OCI-LY3 (cell line): ENCODE measurements around the gene FER1L5.

ENCODE experiments used
- H2AFZ ChIP-seq: fragments of 200-600, 300-600 bp; shearing (Covaris generic); 2 replicates; pipeline ENCODE4 v1.6.0; 2014; ENCODE audit warnings: antibody characterized with exemption, low read depth, low read length
- H3K27ac ChIP-seq: fragments of 200-600, 300-600 bp; sonication (generic); 2 replicates; pipeline ENCODE4 v1.5.1; 2014; ENCODE audit warnings: mild to moderate bottlenecking, low read length, moderate library complexity, mixed read lengths
- H3K27me3 ChIP-seq: fragments of 200-600, 300-600 bp; sonication (generic); 2 replicates; pipeline ENCODE4 v1.6.1; 2014; ENCODE audit warnings: low read depth, low read length, mixed read lengths
- H3K36me3 ChIP-seq: fragments of 200-600, 300-600 bp; sonication (generic); replicated peaks from 2 replicates; pipeline ENCODE3; 2014; ENCODE audit warnings: low read depth, low read length, mixed read lengths
- H3K4me1 ChIP-seq: fragments of 300-600, 200-600 bp; sonication (generic); 2 replicates; pipeline ENCODE4 v1.6.1; 2014; ENCODE audit warnings: low read length, mixed read lengths
- H3K4me2 ChIP-seq: fragments of 200-600, 300-600 bp; sonication (generic); 2 replicates; pipeline ENCODE4 v1.6.1; 2014; ENCODE audit warnings: low read length, mixed read lengths
- H3K4me3 ChIP-seq: fragments of 300-600, 200-600 bp; sonication (generic); 2 replicates; pipeline ENCODE4 v1.5.1; 2014; ENCODE audit warnings: antibody characterized with exemption, mild to moderate bottlenecking, low read length, moderate library complexity
- H3K79me2 ChIP-seq: fragments of 300-600, 200-600 bp; shearing (Covaris generic); 2 replicates; pipeline ENCODE4 v1.6.1; 2014; ENCODE audit warnings: mild to moderate bottlenecking, low read length, mixed read lengths
- H3K9ac ChIP-seq: fragments of 300-600, 200-600 bp; shearing (Covaris generic); 2 replicates; pipeline ENCODE4 v1.6.0; 2014; ENCODE audit warnings: mild to moderate bottlenecking, low read length, moderate library complexity
- H3K9me3 ChIP-seq: fragments of 200-600, 300-600 bp; shearing (Covaris generic); 2 replicates; pipeline ENCODE4 v1.6.1; 2014; ENCODE audit warnings: low read length, mixed read lengths; ENCODE audit not compliant: insufficient read depth
- H4K20me1 ChIP-seq: fragments of 200-600, 300-600 bp; sonication (generic); 2 replicates; pipeline ENCODE4 v1.6.1; 2016; ENCODE audit warnings: low read length, mixed read lengths; ENCODE audit not compliant: insufficient read depth
- EZH2phosphoT487 ChIP-seq: fragments of 200-600 bp; shearing (Covaris generic); IDR thresholded peaks from 2 replicates; pipeline ENCODE4 v1.6.1; 2018; ENCODE audit warnings: antibody characterized with exemption, mixed run types, low read depth
- TF ChIP-seq, protein P1 (sequence below): fragments of 200-600, 300-600 bp; sonication (generic); IDR thresholded peaks from 2 replicates; pipeline ENCODE4 v1.5.1; 2014; ENCODE audit warnings: antibody characterized with exemption, low read length, low read depth

Gene FER1L5

GRCh38 chr2:96685577-96686459 is 43.3 kb downstream of the FER1L5 start:
- Histone ChIP-seq H3K9me3 (no peaks in the 10 kb centered on the region), H4K20me1 (no peaks in the 10 kb centered on the region), H3K27me3 (no peaks in the 10 kb centered on the region), H3K4me1 (no peaks in the 10 kb centered on the region), H3K79me2 (no peaks in the 10 kb centered on the region), H3K27ac (no peak overlapping the region), H3K4me3 (no peak overlapping the region), H3K36me3 (no peaks in the 10 kb centered on the region), H3K4me2 (no peak overlapping the region), H2AFZ (no peak overlapping the region), H3K9ac (no peak overlapping the region)
- no peak for TF ChIP-seq EZH2phosphoT487
- TF ChIP-seq, protein P1, sequence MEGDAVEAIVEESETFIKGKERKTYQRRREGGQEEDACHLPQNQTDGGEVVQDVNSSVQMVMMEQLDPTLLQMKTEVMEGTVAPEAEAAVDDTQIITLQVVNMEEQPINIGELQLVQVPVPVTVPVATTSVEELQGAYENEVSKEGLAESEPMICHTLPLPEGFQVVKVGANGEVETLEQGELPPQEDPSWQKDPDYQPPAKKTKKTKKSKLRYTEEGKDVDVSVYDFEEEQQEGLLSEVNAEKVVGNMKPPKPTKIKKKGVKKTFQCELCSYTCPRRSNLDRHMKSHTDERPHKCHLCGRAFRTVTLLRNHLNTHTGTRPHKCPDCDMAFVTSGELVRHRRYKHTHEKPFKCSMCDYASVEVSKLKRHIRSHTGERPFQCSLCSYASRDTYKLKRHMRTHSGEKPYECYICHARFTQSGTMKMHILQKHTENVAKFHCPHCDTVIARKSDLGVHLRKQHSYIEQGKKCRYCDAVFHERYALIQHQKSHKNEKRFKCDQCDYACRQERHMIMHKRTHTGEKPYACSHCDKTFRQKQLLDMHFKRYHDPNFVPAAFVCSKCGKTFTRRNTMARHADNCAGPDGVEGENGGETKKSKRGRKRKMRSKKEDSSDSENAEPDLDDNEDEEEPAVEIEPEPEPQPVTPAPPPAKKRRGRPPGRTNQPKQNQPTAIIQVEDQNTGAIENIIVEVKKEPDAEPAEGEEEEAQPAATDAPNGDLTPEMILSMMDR = no peak

GRCh38 chr2:96687266-96687665 is 44.7 kb downstream of the FER1L5 start:
- H3K4me3 ChIP-seq = no peak overlapping the region
- H3K4me1 ChIP-seq = no peaks in the 10 kb centered on the region
- H2AFZ ChIP-seq = no peak overlapping the region
- no peak overlapping the region for H3K4me2 ChIP-seq
- H3K27ac ChIP-seq = no peak overlapping the region
- no peaks in the 10 kb centered on the region for H3K27me3 ChIP-seq
- H3K9me3 ChIP-seq = no peaks in the 10 kb centered on the region
- no peaks in the 10 kb centered on the region for H4K20me1 ChIP-seq
- H3K36me3 ChIP-seq = no peaks in the 10 kb centered on the region
- no peaks in the 10 kb centered on the region for H3K79me2 ChIP-seq
- TF ChIP-seq, protein P1 = no peak
- TF ChIP-seq EZH2phosphoT487 = no peak
- no peak overlapping the region for H3K9ac ChIP-seq

DNA sequence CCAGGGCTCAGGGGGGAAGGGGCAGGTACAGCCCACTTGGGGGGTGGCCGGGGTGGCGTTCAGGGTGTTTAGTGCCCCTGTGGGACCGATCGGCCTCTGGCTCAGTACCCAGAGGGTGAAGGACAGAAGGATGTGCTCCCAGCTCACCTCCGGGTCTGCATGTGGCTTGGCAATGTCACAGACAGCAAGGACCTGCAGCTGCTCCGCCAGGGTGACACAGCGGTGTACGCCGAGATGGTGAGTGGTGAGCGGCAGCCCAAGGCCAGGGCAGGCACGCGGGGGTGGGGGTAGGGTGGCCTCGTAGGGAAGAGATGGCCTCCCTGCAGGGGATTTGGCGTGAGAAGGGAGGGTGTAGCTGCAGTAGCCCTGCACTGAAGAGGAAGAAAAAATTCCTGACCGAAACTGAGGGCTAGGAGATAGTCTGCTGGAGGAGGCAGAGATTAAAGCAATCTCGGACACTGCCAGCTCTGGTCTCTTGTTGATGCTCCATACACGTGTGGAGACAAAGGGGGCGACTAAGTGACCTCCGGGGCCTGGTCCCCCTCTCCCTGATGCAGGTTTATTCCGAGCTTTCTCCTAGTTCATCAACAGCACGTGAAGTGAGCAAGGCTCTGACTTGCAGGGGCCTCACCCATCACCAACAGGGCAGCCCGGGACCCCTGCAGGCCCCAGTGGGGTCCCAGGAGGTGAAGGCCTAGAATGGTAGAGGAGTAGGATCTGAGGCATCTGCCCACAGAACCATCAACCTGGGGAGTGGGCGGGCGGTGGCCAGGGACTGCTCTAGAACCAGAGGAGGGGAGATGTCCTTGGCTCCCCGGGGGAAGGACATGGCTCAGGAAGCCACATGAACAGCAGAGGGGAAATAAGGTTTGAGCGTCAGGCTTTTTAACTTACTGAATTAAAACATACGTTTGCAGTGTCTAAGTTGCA is 45.4 kb downstream of the FER1L5 start:
- no peak overlapping the region for H3K27ac ChIP-seq
- no peaks in the 10 kb centered on the region for H3K27me3 ChIP-seq
- H3K9me3 ChIP-seq = no peaks in the 10 kb centered on the region

More for the DNA sequence above, 45.4 kb downstream of the FER1L5 start:
- H3K4me2 ChIP-seq = no peak overlapping the region
- H3K4me1 ChIP-seq = no peaks in the 10 kb centered on the region
- no peak overlapping the region for H3K9ac ChIP-seq
- H3K4me3 ChIP-seq = no peak overlapping the region
- H4K20me1 ChIP-seq = no peaks in the 10 kb centered on the region
- H3K79me2 ChIP-seq = no peaks in the 10 kb centered on the region
- H3K36me3 ChIP-seq = no peaks in the 10 kb centered on the region
- no peak for TF ChIP-seq EZH2phosphoT487
- TF ChIP-seq, protein P1 = no peak
- H2AFZ ChIP-seq = no peak overlapping the region
